GM18951 (cell line): ENCODE measurements around the gene F2RL1.

Experiments
- POLR2A ChIP-seq: IDR thresholded peaks from 4 replicates; pipeline ENCODE4 v1.6.1; 2011; ENCODE audit warnings: mild to moderate bottlenecking; ENCODE audit not compliant: insufficient read length, insufficient read depth; ENCODE audit errors: extremely low read depth
- in situ Hi-C: fragments of 300-500 bp; cut with MboI; formaldehyde crosslinking; loops from one replicate; pipeline ENCODE4 v1.12.0; 2022; ENCODE audit warnings: low sequenced_read_pairs, mixed read lengths, inconsistent platforms; ENCODE audit not compliant: unreplicated experiment

Gene F2RL1

DNA sequence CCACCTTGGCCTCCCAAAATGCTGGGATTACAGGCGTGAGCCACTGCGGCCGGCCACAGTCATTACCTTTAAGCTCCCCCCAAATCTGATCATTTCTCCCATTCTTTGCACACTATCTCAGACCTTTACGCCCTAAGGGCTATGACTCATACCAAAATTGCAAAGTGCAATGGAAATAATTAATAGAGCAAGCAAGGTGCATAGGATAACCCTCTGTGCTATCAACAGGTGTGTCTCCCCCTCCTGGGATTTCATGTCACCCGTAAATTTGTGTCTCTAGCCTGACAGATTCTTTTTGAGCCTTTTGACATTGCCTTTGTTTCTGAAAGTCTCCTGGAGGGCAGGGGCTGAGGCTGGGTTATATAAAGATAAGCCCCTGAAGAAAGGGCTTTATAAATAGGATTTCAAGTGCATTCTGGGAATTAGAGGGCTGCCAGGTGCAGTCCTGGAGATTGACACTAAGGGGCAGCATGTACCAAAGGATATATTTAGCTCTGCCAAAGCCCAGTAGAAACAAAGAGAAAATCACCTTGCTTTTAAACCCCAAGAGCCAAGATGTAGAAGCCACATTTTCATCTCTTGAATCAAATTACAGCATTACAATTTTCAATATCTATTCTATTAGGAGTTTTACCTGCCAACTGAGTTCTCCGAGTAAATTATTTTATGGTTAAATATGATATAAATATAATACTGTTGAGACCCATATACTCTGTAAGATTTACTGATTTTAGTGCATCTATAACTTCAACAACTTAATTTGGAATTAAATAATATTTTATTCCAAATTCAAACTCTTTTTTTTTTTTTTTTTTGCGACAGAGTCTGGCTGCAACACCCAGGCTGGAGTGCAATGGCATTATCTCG is 49.2 kb downstream of the F2RL1 start:
- in situ Hi-C loops, result no loop called here
- no peak for TF ChIP-seq POLR2A

DNA sequence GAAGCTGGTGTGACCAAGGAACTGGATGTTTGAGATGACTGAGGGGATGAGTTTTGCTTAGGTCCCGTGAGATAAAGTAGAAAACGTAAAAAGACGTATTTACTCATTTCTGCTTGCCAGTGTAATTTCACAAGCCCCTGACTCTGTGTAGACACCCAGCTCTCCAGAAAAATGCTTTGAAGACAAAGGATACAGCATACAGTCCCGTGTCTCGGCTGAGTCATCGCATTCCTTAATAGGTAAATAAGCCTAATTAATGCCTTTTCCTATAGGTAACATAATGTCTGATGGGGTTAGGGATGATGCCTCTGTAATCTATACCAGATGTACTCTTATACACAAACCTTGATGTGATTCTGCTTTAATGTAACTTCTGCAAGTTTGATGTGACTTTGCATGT is 51.2 kb downstream of the F2RL1 start:
- in situ Hi-C loops, result loop anchor here (5.0 kb wide), 1 partner anchor 147 kb away; no protein-coding TSS in a partner anchor
- TF ChIP-seq POLR2A, result no peak

DNA sequence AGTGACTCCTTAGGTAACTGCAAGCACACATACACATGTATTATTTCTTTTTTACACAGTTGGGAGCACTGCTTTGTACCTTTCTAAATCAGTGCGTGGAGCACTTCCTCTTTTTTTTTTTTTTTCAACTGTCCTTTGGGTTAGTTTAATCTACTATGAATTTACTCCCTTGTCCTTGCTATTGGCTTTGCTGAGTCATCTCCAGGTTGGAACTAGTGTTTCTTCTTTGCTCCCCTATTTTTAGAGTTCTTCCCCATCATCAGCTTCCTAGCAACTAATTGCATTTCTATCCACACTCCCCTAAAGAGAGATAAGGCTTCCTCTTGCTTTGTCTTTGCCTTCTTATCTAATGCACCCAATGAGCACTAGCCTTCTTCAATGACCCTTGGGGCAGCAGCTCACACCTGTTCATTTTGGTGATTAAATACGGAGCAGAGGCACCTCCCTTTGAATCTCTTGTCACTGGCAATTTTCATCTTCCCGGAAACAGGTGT is 55.3 kb downstream of the F2RL1 start:
- in situ Hi-C loops, result loop anchor here (5.0 kb wide), 1 partner anchor 143 kb away; no protein-coding TSS in a partner anchor

More for the DNA sequence above, 55.3 kb downstream of the F2RL1 start:
- TF ChIP-seq POLR2A, result no peak
